AG04450 (cell line): ENCODE data around the gene HGD. TPM values are rescaled to one million over a fixed set of nuclear protein-coding genes. Genes with fewer than 3 reads are reported as not detected.
"Not testable (repeated sequence)": the region's sequence is repeated elsewhere in the genome, so short reads cannot be mapped to it uniquely, and the experiment has no call there.

ENCODE experiments used
- CTCF ChIA-PET: fragments of 300-600, 350-600 bp; formaldehyde crosslinking; extraction: SDS; loops from one replicate; lab custom pipeline; 2022; ENCODE audit warnings: antibody characterized with exemption, inconsistent platforms; lab: Charles Lee
- POLR2A ChIA-PET: fragments of 350-600 bp; formaldehyde crosslinking; extraction: SDS; loops from one replicate; lab custom pipeline; 2021; ENCODE audit warnings: antibody characterized with exemption, inconsistent platforms; lab: Yijun Ruan, JAX
- DNase-seq: peaks from one replicate; pipeline ENCODE4 v3.0.0-alpha.2; 2011; ENCODE audit warnings: low read depth, low spot score
- H3K27ac ChIP-seq: one replicate; pipeline ENCODE4 v1.5.1; 2012; ENCODE audit warnings: low read depth, low read length, control low read depth
- H3K27me3 ChIP-seq: one replicate; pipeline ENCODE4 v1.6.0; 2012; ENCODE audit warnings: low read length; ENCODE audit not compliant: control insufficient read depth, insufficient read depth
- H3K4me3 ChIP-seq: 2 replicates; pipeline ENCODE4 v1.5.1; 2011; ENCODE audit warnings: mild to moderate bottlenecking, low read depth, low read length, control low read depth
- H3K9me3 ChIP-seq: 2 replicates; pipeline ENCODE4 v1.5.1; 2012; ENCODE audit warnings: low read length; ENCODE audit not compliant: control insufficient read depth, insufficient read depth
- polyA minus RNA-seq: library from RNA; depleted of rRNA, polyadenylated mRNA; stranded (reverse); fragments of >200 nt; gene quantifications from 2 replicates; pipeline ENCODE4 v1.2.3, GENCODE V29; 2011; rRNA and poly(A)+ RNA removed
- polyA plus RNA-seq: library from polyadenylated mRNA; depleted of rRNA; stranded (reverse); fragments of >200 nt; gene quantifications from 2 replicates; pipeline ENCODE4 v1.2.3, GENCODE V29; 2011; rRNA removed
- TF ChIP-seq, protein P1 (sequence below): IDR thresholded peaks from 2 replicates; pipeline ENCODE4 v1.5.1; 2011; ENCODE audit warnings: low read depth, low read length, control low read depth, inconsistent platforms

The HGD gene, protein sequence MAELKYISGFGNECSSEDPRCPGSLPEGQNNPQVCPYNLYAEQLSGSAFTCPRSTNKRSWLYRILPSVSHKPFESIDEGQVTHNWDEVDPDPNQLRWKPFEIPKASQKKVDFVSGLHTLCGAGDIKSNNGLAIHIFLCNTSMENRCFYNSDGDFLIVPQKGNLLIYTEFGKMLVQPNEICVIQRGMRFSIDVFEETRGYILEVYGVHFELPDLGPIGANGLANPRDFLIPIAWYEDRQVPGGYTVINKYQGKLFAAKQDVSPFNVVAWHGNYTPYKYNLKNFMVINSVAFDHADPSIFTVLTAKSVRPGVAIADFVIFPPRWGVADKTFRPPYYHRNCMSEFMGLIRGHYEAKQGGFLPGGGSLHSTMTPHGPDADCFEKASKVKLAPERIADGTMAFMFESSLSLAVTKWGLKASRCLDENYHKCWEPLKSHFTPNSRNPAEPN
- 0.14 and 0.15 TPM in 2 replicates for polyA plus RNA-seq
- polyA minus RNA-seq: 0.97 TPM in 1 of 2 replicates, not detected in the other

DNA sequence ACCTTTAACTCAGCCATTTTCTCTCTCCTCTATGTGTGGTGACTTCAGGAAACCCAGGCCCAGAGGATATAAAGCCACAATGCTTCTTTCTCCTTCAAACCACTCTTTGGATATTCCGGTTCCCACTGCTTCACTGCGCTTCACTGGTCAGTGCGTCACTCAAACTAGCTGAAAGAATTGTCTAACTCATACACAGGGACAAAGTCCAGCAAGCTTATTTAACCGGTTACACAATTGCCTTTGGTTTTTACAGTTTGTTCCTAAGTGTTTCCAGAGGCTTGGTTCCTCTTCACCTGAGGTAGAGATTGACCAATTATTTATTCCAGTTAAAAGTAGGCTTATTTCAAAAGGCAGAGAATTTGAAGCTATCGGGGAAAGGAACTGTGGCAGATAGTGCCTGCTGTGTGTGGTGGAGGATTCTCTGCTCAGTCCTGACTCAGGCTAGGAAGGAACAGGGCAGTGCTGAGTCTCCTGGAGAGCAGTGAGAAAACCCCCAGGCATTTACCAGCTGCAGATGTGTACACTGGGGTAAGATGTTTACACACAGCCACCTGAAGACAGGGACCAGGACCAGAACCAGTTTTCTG is at the start of gene HGD:
Gene HGD, minus strand, starts transcription at position 145 of the 587 bp plus-strand sequence. Its CDS starts 128 bp downstream, at position 17.
- ChIA-PET POLR2A (no interaction called here), CTCF (no interaction called here)
- H3K27me3 ChIP-seq: no peaks in the 10 kb centered on the region
- no peak for DNase-seq
- TF ChIP-seq, protein P1, sequence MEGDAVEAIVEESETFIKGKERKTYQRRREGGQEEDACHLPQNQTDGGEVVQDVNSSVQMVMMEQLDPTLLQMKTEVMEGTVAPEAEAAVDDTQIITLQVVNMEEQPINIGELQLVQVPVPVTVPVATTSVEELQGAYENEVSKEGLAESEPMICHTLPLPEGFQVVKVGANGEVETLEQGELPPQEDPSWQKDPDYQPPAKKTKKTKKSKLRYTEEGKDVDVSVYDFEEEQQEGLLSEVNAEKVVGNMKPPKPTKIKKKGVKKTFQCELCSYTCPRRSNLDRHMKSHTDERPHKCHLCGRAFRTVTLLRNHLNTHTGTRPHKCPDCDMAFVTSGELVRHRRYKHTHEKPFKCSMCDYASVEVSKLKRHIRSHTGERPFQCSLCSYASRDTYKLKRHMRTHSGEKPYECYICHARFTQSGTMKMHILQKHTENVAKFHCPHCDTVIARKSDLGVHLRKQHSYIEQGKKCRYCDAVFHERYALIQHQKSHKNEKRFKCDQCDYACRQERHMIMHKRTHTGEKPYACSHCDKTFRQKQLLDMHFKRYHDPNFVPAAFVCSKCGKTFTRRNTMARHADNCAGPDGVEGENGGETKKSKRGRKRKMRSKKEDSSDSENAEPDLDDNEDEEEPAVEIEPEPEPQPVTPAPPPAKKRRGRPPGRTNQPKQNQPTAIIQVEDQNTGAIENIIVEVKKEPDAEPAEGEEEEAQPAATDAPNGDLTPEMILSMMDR: no peak
- H3K27ac ChIP-seq: no peak within 1 kb of the TSS
- no peak within 1 kb of the TSS for H3K4me3 ChIP-seq
- H3K9me3 ChIP-seq: no peaks in the 10 kb centered on the region

DNA sequence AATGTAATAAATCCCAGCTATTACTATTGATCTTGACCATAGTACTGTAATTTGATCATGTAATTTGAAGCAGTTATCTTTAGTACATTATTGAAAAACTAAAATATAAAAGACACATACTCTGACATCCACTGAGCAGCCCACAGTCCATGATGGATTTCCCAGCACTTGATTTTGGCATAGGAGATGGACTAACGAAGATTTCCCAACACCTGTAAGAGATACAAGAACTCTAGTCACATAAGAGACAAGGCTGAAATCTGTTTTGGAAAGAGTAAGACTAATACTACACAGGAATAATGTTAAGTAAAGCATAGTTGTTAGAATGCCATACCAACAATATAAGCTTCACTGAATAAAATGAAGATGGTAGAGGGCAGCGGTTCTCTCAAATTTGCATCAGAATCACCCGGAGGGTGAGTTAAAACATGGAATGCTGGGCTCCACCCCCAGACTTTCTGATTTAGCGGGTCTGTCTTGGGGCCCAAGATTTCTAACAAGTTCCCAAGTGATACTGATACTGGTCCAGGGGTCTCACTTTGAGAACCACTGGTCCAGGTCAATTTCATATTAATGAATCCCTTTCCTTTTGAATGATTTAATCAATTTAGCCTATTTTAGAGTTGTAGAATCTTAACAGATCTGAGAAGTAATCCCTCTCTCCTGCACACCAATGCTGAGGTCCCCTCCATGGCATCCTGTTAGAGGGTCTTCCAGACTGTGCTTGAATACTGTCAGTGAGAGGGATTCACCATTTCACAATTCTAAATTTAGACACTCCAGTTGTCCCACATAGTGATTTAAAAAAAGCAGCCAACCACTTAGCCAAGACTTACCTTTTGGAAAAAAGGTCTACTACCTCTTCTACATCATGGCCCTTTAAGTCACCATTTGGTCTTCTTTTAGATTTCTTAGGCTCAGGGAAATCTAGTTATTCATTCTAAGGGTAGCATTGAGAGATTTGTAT is 48.8 kb upstream of the HGD start:
- no peak for DNase-seq
- no peaks in the 10 kb centered on the region for H3K27me3 ChIP-seq
- no peaks in the 10 kb centered on the region for H3K9me3 ChIP-seq
- no peak overlapping the region for H3K27ac ChIP-seq
- POLR2A ChIA-PET: no interaction called here
- TF ChIP-seq, protein P1: no peak
- CTCF ChIA-PET: interaction anchor here (2.1 kb wide), 1 partner anchor 163 kb away, joined by 6 read pairs; no protein-coding TSS in a partner anchor
- no peak overlapping the region for H3K4me3 ChIP-seq

DNA sequence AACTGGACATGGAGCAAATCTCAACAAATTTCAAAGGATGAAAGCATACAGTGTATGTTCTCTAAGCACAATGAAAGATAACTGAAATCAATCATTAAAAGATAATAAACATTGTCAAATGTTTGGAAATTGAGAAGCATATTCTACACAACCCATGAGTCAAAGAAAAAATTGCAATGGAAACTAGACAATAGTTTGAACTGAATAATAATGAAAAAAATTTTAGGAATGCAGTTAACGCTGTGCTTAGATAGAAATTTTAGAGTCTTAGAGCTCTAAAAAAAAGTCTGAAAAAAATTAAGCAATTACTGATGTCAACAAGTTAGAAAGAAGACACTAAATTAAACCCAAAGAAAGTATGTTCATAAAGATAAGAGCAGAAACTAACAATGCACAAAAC is 44.8 kb upstream of the HGD start:
- TF ChIP-seq, protein P1: no peak
- ChIA-PET CTCF (interaction anchor here (0.6 kb wide), 1 partner anchor 166 kb away, joined by 4 read pairs; no protein-coding TSS in a partner anchor), POLR2A (no interaction called here)
- Histone ChIP-seq H3K4me3 (no peak overlapping the region), H3K27me3 (no peaks in the 10 kb centered on the region), H3K9me3 (no peaks in the 10 kb centered on the region), H3K27ac (no peak overlapping the region)
- no peak for DNase-seq

DNA sequence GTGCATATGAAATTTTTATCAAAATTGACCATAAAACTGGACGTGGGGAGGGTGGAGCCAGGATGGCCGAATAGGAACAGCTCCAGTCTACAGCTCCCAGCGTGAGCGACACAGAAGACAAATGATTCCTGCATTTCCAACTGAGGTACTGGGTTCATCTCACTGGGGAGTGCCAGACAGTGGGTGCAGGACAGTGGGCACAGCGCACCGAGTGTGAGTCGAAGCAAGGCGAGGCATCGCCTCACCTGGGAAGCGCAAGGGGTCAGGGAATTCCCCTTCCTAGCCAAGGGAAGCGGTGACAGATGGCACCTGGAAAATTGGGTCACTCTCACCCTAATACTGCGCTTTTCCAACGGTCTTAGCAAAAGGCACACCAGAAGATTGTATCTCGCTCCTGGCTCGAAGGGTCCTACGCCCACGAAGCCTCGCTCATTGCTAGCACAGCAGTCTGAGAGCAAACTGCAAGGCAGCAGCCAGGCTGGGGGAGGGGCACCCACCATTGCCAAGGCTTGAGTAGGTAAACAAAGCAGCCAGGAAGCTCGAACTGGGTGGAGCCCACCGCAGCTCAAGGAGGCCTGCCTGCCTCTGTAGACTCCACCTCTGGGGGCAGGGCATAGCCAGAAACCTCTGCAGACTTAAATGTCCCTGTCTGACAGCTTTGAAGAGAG is 37.3 kb upstream of the HGD start:
- POLR2A ChIA-PET, H3K27ac ChIP-seq, H3K27me3 ChIP-seq, H3K9me3 ChIP-seq, DNase-seq: not testable (repeated sequence)
- peak overlapping the region; percentile 20; the same call in 1 of the 2 replicates for H3K4me3 ChIP-seq
- CTCF ChIA-PET: interaction anchor here (0.6 to 1.3 kb wide), 2 partner anchors 105 to 160 kb away, joined by 3 to 4 read pairs; no protein-coding TSS in a partner anchor
